Measurements from ENCODE around the gene SFXN1. TPM values are rescaled to one million over a fixed set of nuclear protein-coding genes. Genes with fewer than 3 reads are reported as not detected.

The SFXN1 gene
- total RNA-seq, 1 donor = 110 TPM

DNA sequence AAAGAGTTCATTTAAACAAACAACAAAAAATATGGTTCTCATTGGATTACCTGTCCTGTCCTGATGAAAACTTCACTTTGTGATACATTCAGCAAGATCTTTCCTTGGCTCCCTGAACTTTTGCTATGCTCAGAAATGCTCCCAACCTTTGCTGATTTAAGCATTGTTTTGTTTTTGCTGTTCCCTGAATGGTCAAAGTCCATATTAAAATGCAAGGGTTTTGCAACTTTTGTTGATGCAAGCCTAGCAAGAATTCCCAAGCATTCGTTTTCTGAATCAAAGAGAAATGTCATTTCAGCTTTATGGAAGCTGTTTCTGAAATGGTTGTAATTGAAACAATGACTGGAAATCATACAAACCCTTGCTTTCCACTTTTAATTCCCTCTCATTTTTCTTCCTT is 3.1 kb upstream of the SFXN1 start:
- Histone ChIP-seq H3K9me3 (ENCODE audit: low read depth, low read length) (no peaks in the 10 kb centered on the region), H3K4me3 (ENCODE audit: low read length) (no peak overlapping the region), H3K27me3 (ENCODE audit: insufficient read depth, low read length) (no peaks in the 10 kb centered on the region), H3K4me1 (ENCODE audit: insufficient read depth, low read length) (peaks cover 19% of the 10 kb centered on the region)

DNA sequence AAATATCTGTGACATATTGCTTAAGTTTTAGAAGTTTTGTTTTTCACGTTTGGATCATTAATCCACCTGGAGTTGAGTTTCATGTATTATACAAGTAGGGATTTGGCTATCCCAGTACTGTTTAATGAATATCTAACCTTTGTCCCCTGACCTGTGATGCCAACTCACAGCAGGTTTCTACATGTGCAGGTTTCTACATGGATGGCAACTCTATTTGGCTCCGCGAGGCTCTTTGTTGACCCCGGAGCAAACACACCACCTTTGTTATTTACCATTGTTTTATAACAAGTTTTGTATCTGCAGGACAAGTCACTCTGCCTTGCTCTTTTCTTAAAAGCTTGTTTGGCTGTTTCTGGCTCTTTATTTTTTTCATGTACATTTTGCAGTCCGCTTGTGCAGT is 920 bp upstream of the SFXN1 start:
- H3K4me1 ChIP-seq (ENCODE audit: insufficient read depth, low read length) = peaks cover 37% of the 10 kb centered on the region
- H3K27me3 ChIP-seq (ENCODE audit: insufficient read depth, low read length) = no peaks in the 10 kb centered on the region
- H3K4me3 ChIP-seq (ENCODE audit: low read length) = no peak overlapping the region
- H3K9me3 ChIP-seq (ENCODE audit: low read depth, low read length) = no peaks in the 10 kb centered on the region

DNA sequence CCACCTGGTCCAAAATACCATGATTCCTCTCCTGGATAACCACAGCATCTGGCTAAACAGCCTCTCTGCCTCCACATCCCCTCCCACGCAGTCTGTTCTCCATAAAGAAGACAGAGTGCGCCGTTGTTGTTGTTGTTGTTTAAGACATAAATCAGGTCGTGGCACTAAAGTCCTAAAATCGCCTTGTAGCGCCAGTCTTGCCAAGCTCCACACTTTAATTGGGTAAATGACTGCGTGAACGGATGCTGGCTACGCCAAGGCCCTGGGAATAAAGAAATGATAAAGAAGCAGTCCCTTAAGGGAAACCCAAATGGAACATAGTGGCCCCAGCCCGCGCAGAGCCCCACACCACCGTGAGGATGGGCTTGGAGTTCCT is 364 bp upstream of the SFXN1 start:
- Histone ChIP-seq H3K9me3 (ENCODE audit: low read depth, low read length) (no peaks in the 10 kb centered on the region), H3K27me3 (ENCODE audit: insufficient read depth, low read length) (no peaks in the 10 kb centered on the region), H3K4me1 (ENCODE audit: insufficient read depth, low read length) (peaks cover 41% of the 10 kb centered on the region), H3K4me3 (ENCODE audit: low read length) (peak overlapping the region; percentile 73)

DNA sequence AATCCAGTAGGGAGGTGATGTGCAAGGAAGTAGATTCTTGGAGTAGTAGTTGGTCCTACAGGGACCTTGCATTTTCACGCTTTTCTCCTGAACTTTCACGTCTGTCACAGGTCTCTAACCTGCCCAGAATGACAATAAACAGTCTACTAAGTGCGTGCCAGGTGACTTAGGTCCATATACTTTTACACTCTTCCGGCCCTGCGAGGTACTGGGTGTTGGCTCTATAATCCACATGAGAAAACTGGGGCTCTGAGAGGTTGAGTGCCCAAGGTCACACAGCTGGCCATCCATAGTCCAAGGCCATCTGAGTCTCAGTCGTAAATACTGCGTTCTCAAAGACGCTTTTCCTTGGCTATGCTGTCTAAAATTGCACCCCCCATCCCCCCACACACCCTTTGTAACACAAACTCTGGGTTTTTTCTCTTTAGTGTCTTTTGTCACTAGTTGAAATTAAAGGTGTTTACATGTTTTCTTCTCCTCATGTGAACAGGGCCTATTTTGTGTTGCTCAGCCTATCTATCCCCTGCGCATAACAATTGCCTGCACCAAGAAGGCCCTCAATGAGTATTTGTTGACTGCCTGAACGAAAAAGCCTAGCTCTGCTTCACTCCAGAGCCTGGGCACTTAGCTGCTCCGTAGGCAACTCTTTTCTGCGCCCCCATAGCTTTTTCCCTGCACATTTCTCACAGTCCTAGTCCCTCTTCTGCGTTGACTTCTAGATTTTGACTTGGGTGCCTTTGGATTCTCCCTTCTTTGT is 943 bp downstream of the SFXN1 start:
- H3K4me3 ChIP-seq (ENCODE audit: low read length) = peak overlapping the region; percentile 73
- H3K9me3 ChIP-seq (ENCODE audit: low read depth, low read length) = no peaks in the 10 kb centered on the region
- H3K27me3 ChIP-seq (ENCODE audit: insufficient read depth, low read length) = no peaks in the 10 kb centered on the region
- peaks cover 51% of the 10 kb centered on the region for H3K4me1 ChIP-seq (ENCODE audit: insufficient read depth, low read length)

DNA sequence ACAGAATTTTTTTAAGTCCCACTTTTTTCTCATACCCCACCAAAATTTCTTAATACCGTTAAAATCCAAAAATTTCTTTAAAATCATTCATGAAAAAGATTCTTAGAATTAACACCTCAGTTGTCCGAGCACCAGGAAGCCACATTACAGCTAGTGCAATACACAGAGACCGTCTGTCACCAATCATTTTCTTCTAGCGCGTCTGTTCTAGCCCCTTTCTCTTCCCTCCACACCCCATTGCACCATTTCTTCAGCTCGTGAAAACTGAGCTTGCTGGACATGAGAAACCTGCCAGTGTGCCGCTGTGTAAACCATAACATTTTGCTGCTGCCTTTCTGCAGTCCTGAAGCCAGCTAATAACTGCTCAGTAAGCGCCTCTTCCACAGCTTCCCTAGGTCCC is 5.0 kb downstream of the SFXN1 start:
- Histone ChIP-seq H3K4me3 (ENCODE audit: low read length) (no peak overlapping the region), H3K4me1 (ENCODE audit: insufficient read depth, low read length) (peaks cover 54% of the 10 kb centered on the region), H3K9me3 (ENCODE audit: low read depth, low read length) (no peaks in the 10 kb centered on the region), H3K27me3 (ENCODE audit: insufficient read depth, low read length) (no peaks in the 10 kb centered on the region)

DNA sequence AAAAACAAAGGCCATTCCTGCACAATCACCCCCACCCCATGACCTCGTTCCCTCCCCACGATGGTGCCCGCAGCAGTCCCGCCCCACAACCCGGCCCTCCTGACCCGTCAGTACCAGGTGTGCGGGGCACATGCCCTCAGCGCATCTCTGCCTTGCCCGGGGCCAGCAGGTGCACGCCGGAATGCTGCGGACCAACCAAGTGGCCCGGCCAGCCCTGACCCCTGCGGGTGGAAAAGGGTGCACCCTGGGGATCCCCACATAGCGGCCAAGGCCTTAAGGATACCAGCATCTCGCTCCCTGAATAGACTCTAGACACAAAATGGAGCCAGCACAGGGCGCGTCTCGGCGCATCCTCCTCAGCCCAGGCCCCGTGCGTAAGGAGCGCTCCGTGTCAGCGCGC is 6.0 kb downstream of the SFXN1 start:
- Histone ChIP-seq H3K9me3 (ENCODE audit: low read depth, low read length) (no peaks in the 10 kb centered on the region), H3K4me1 (ENCODE audit: insufficient read depth, low read length) (peaks cover 49% of the 10 kb centered on the region), H3K4me3 (ENCODE audit: low read length) (no peak overlapping the region), H3K27me3 (ENCODE audit: insufficient read depth, low read length) (no peaks in the 10 kb centered on the region)

DNA sequence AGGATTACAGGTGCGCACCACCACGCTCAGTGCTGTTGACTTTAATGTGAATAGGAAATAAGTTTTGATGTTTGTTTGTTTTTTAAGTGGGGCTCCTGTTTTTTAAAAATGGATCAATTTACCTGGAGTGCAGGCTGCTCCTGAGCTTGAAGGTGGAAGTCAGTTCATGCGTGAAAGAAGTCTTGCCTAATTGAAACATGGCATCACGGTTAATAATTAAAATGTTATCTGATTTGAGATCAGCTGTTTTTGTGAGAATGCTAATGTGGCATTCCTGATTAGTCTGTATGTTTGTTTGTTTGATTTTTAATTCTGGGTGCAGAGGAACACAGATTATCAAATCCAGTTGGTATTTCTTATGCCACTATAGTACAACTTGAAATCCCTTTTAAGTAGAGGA is 6.5 kb downstream of the SFXN1 start:
- no peak overlapping the region for H3K4me3 ChIP-seq (ENCODE audit: low read length)
- no peaks in the 10 kb centered on the region for H3K9me3 ChIP-seq (ENCODE audit: low read depth, low read length)
- H3K4me1 ChIP-seq (ENCODE audit: insufficient read depth, low read length) = peaks cover 49% of the 10 kb centered on the region
- no peaks in the 10 kb centered on the region for H3K27me3 ChIP-seq (ENCODE audit: insufficient read depth, low read length)

DNA sequence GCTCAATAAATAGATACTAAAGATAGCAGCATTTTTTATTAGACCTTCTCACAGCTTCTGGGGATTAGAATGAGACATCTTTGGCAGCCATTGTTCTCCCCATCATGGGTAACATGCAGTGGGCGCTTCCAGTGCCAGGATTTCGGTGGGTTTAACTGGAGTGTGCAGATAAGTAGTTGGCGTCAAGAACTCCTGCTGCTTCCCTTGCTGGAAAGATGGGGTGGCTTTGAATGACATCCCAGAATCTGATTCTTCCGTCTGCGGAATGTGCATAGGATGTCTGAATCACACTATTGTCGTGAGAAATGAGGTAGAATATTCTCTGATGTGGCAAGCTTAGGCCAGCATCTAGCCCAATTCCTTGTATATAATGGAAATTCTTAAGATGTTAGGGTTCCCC is 7.3 kb downstream of the SFXN1 start:
- H3K9me3 ChIP-seq (ENCODE audit: low read depth, low read length) = no peaks in the 10 kb centered on the region
- H3K4me3 ChIP-seq (ENCODE audit: low read length) = no peak overlapping the region
- peaks cover 46% of the 10 kb centered on the region for H3K4me1 ChIP-seq (ENCODE audit: insufficient read depth, low read length)
- H3K27me3 ChIP-seq (ENCODE audit: insufficient read depth, low read length) = no peaks in the 10 kb centered on the region

DNA sequence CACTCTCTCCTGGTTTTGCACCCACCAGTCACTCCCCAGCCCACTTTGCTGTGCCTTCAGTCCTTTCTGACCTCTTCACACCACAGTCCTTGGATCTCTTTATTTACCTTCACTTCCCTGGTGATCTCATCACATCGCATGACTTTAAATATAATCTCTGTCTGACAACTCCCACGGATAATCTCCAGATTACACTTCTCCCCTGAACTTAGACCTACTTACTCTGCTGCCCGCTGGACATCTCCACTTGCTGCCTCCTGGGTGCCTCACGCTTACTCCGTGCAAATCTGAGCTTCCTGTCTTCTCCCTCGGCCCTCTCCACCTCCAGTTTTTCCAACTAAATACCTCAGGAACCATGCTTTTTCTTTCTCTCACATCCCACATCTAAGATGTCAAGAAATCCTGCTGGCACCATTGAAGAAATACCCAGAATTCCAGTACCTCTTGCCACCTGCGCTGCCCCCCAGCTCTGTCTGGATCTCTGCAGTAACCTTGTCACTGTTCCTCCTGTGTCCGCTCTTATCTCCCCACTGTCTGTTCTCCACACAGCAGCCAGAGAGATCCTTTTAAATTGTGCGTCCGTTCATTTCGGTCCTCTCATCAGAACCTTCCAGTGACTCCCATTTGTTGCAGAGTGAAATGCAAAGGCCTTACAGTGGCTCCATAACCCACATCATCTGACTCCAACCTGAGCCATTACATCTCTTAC is 9.3 kb downstream of the SFXN1 start:
- peaks cover 30% of the 10 kb centered on the region for H3K4me1 ChIP-seq (ENCODE audit: insufficient read depth, low read length)
- no peaks in the 10 kb centered on the region for H3K9me3 ChIP-seq (ENCODE audit: low read depth, low read length)
- no peaks in the 10 kb centered on the region for H3K27me3 ChIP-seq (ENCODE audit: insufficient read depth, low read length)
- H3K4me3 ChIP-seq (ENCODE audit: low read length) = no peak overlapping the region

DNA sequence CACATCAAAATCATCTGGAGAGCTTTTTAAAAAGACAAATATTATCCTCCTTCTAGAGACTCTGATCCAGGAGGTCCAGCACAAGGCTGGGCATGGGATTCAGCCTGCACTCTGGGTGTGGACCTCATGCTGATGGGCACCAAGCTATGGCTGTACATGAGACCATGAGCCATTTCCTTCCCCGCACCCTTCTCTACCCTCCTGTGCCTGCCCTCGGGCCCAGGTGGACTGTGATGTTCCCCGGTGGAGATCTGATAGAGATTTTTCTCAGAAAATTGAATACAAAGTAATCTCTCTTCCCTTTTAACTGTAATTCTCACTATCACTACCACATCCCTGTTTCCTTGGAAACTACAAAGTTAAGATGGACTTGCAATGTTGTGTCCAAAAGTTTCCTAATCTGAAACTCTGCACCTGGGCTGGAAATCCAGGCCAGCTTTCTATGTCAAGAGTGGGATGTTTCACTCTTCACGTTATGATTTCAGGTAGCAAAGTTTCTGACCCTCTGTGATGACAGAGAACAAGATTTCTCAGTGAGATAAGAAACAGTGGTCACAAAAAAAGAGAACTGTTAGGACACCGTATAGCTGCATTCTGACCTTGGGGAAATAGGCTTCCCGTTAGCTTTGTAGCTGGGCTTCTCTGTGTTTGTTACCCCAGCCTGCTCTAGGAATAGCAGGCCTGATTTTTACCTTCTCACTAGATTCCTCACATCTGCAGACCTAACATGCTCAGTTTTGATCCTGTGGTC is 11.5 kb downstream of the SFXN1 start:
- Histone ChIP-seq H3K4me3 (ENCODE audit: low read length) (no peak overlapping the region), H3K4me1 (ENCODE audit: insufficient read depth, low read length) (peaks cover 15% of the 10 kb centered on the region), H3K27me3 (ENCODE audit: insufficient read depth, low read length) (no peaks in the 10 kb centered on the region), H3K9me3 (ENCODE audit: low read depth, low read length) (no peaks in the 10 kb centered on the region)

DNA sequence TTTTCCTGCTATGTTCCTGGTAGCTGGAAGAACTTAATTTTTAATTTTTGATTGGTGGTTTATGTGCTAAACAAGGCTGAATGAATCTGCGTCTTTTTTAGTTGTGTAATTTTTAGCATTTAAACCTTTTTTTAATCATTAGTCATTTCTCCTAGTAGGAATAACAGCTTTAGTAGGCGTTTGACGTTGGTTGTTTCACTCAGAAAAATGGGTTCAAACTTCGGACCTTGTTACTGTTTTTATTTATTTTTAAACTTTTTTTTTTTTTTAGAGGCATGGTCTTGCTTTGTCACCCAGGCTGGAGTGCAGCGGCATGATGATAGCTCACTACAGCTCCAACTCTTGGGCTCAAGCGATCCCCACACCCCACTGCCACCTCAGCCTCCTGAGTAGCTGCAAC is 12.9 kb downstream of the SFXN1 start:
- Histone ChIP-seq H3K9me3 (ENCODE audit: low read depth, low read length) (no peaks in the 10 kb centered on the region), H3K4me1 (ENCODE audit: insufficient read depth, low read length) (peaks cover 15% of the 10 kb centered on the region), H3K27me3 (ENCODE audit: insufficient read depth, low read length) (no peaks in the 10 kb centered on the region), H3K4me3 (ENCODE audit: low read length) (no peak overlapping the region)

DNA sequence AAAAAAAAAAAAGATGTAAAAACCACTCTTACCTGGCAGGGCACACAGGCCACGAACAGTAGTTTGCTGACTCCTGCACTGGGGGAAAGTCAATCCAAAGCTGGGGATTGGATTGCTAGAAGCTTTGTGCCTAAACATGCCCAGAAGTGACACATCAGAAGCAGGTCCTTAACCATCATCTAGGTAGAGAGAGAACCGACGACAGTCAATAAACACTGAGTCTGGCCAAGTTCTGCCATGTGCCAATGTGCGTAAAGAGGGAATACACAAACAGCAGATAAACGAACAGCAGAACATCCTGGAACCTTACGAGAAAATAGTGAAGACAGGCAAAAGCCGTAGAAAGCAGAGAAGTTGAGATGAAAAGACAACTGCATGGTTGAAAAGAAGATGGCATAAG is 14.9 kb downstream of the SFXN1 start:
- H3K4me3 ChIP-seq (ENCODE audit: low read length) = no peak overlapping the region
- H3K27me3 ChIP-seq (ENCODE audit: insufficient read depth, low read length) = no peaks in the 10 kb centered on the region
- peaks cover 10% of the 10 kb centered on the region for H3K4me1 ChIP-seq (ENCODE audit: insufficient read depth, low read length)
- H3K9me3 ChIP-seq (ENCODE audit: low read depth, low read length) = no peaks in the 10 kb centered on the region

DNA sequence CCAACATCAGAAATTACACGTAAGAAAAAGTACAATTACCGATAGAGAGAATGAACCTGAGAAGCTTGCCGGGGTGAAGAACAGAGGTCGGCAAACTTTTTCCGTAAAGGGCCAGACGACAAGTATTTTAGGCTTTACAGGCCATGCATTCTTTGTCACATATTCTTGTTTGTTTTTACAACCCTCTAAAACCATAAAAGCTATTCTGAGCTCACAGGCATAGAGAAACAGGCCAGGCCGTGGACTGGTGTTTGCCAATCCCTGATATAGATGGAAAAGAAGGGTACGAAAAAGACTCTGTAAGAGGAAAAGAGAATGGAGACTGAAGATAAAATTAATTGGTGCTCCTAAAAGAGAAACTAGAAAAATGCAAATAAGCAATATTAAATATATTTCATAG is 15.4 kb downstream of the SFXN1 start:
- H3K4me3 ChIP-seq (ENCODE audit: low read length) = no peak overlapping the region
- no peaks in the 10 kb centered on the region for H3K9me3 ChIP-seq (ENCODE audit: low read depth, low read length)
- H3K4me1 ChIP-seq (ENCODE audit: insufficient read depth, low read length) = peaks cover 10% of the 10 kb centered on the region
- H3K27me3 ChIP-seq (ENCODE audit: insufficient read depth, low read length) = no peaks in the 10 kb centered on the region

DNA sequence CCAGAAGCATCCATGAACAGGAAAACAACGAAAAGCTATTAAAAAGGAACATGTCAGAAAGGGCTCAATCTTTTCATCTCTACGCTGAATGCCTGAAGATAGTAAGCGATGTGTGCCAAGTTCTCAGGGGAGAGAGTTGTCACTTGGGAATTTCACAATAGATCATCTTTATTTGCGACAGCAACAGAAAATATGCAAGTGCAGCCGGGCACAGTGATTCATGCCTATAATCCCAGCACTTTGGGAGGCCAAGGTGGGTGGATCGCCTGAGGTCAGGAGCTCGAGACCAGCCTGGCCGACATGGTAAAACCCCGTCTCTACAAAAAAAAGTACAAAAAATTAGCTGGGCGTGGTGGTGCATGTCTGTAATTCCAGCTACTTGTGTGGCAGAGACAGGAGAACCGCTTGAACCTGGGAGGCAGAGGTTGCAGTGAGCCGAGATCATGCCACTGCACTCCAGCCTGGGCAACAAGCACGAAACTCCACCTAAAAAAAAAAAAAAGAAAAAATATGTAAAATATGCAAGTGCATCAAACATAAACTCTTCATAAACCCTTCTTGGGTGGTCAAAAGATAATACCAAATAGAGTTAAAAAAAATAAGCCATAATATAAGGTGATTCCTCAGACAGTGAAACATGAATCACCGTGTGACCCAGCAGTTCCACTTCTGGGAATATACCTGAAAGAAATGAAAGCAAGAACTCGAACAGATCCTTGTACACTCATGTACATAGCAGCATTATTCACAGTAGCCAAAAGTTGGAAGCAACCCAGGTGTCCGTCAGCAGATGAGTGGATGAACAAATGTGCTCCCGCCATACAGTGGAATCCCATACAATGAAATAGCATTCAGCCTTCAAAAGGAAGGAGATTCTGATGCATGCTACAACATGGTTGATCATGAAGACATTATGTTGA is 16.2 kb downstream of the SFXN1 start:
- H3K4me3 ChIP-seq (ENCODE audit: low read length) = no peak overlapping the region

DNA sequence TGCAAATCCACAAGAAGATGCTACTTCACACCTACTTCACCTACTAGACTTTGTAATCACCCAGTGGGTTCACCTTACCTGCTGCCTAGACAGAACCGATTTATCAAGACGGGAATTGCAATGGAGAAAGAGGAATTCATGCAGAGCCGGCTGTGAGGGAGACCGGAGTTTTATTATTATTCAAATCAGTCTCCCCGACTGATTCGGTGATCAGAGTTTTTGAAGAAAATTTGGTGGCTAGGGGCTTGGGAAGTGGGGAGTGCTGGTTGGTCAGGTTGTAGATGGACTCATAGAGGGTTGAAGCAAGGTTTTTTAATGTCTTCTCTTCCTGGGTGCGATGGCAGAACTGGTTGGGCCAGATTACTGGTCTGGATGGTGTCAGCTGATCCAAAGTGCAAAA is 23.4 kb downstream of the SFXN1 start:
- H3K4me3 ChIP-seq (ENCODE audit: low read length) = no peak overlapping the region
- H3K9me3 ChIP-seq (ENCODE audit: low read depth, low read length) = no peaks in the 10 kb centered on the region
- H3K27me3 ChIP-seq (ENCODE audit: insufficient read depth, low read length) = no peaks in the 10 kb centered on the region
- H3K4me1 ChIP-seq (ENCODE audit: insufficient read depth, low read length) = no peaks in the 10 kb centered on the region

More for the DNA sequence above, 16.2 kb downstream of the SFXN1 start:
- Histone ChIP-seq H3K27me3 (ENCODE audit: insufficient read depth, low read length) (no peaks in the 10 kb centered on the region), H3K4me1 (ENCODE audit: insufficient read depth, low read length) (peaks cover 9% of the 10 kb centered on the region), H3K9me3 (ENCODE audit: low read depth, low read length) (no peaks in the 10 kb centered on the region)
